Duodenal mucosa (tissue), 2 donors: ENCODE measurements around the gene SLITRK3.

ENCODE experiments used
- H3K27ac ChIP-seq: one replicate; pipeline ENCODE4 v1.7.0; 2013; ENCODE audit warnings: low read depth, low read length
- H3K27me3 ChIP-seq, 2 donors: one replicate each; pipeline ENCODE4 v1.7.0; 2013; ENCODE audit warnings: low read length in 2 of 2, control low read depth in 1 of 2; ENCODE audit not compliant: insufficient read depth in 2 of 2, control insufficient read depth in 1 of 2
- H3K36me3 ChIP-seq, 2 donors: one replicate each; pipeline ENCODE4 v1.7.0; 2013; ENCODE audit warnings: low read length in 2 of 2, control low read depth in 1 of 2; ENCODE audit not compliant: insufficient read depth in 2 of 2, control insufficient read depth in 1 of 2
- H3K4me1 ChIP-seq, 2 donors: one replicate each; pipeline ENCODE4 v1.7.0; 2013; ENCODE audit warnings: low read length in 2 of 2, control low read depth in 1 of 2; ENCODE audit not compliant: insufficient read depth in 2 of 2, control insufficient read depth in 1 of 2
- H3K4me3 ChIP-seq, 2 donors: one replicate each; pipeline ENCODE4 v1.7.0; 2013; ENCODE audit warnings: low read length in 2 of 2, low read depth in 1 of 2
- H3K9ac ChIP-seq, 2 donors: one replicate each; pipeline ENCODE4 v1.7.0; 2013; ENCODE audit warnings: low read length in 2 of 2, low read depth in 1 of 2
- H3K9me3 ChIP-seq, 2 donors: one replicate each; pipeline ENCODE4 v1.7.0; 2013; ENCODE audit warnings: low read length in 2 of 2, control low read depth in 1 of 2; ENCODE audit not compliant: control insufficient read depth in 1 of 2

The SLITRK3 gene

GRCh38 chr3:165192610-165193192 is 3.5 kb downstream of the SLITRK3 start:
- H3K4me1 ChIP-seq = peaks cover 20 to 27% of the 10 kb centered on the region in 2 donors
- no peak overlapping the region for H3K9ac ChIP-seq
- peaks cover 53 to 65% of the 10 kb centered on the region in 2 donors for H3K27me3 ChIP-seq
- no peak overlapping the region for H3K27ac ChIP-seq
- H3K36me3 ChIP-seq = no peaks in the 10 kb centered on the region
- no peaks in the 10 kb centered on the region for H3K9me3 ChIP-seq
- no peak overlapping the region for H3K4me3 ChIP-seq

GRCh38 chr3:165191491-165191890 is 4.7 kb downstream of the SLITRK3 start:
- H3K27ac ChIP-seq = no peak overlapping the region
- H3K9ac ChIP-seq = no peak overlapping the region

GRCh38 chr3:165188452-165188851 is 7.7 kb downstream of the SLITRK3 start:
- H3K4me3 ChIP-seq = no peak overlapping the region
- no peak overlapping the region for H3K9ac ChIP-seq
- H3K4me1 ChIP-seq = peaks cover 0 to 2% of the 10 kb centered on the region in 2 donors
- no peak overlapping the region for H3K27ac ChIP-seq
- peaks cover 19 to 24% of the 10 kb centered on the region in 2 donors for H3K27me3 ChIP-seq
- no peaks in the 10 kb centered on the region for H3K36me3 ChIP-seq
- no peaks in the 10 kb centered on the region for H3K9me3 ChIP-seq

More at GRCh38 chr3:165191491-165191890, 4.7 kb downstream of the SLITRK3 start:
- peaks cover 16 to 19% of the 10 kb centered on the region in 2 donors for H3K4me1 ChIP-seq
- H3K9me3 ChIP-seq = no peaks in the 10 kb centered on the region
- peaks cover 45 to 53% of the 10 kb centered on the region in 2 donors for H3K27me3 ChIP-seq
- H3K36me3 ChIP-seq = no peaks in the 10 kb centered on the region
- H3K4me3 ChIP-seq = no peak overlapping the region

GRCh38 chr3:165185707-165186327 is 10.4 kb downstream of the SLITRK3 start:
- Histone ChIP-seq H3K27ac (no peak overlapping the region), H3K9ac (no peak overlapping the region), H3K27me3 (peaks cover 0 to 2% of the 10 kb centered on the region in 2 donors), H3K36me3 (no peaks in the 10 kb centered on the region), H3K4me1 (no peaks in the 10 kb centered on the region), H3K9me3 (no peaks in the 10 kb centered on the region), H3K4me3 (no peak overlapping the region)

- no peak overlapping the region for H3K4me3 ChIP-seq
- no peaks in the 10 kb centered on the region for H3K4me1 ChIP-seq
- no peaks in the 10 kb centered on the region for H3K36me3 ChIP-seq
- no peaks in the 10 kb centered on the region for H3K9me3 ChIP-seq
- no peak overlapping the region for H3K9ac ChIP-seq
- no peak overlapping the region for H3K27ac ChIP-seq
- no peaks in the 10 kb centered on the region for H3K27me3 ChIP-seq
Measured at GRCh38 chr3:165181556-165181955, 14.6 kb downstream of the SLITRK3 start.

GRCh38 chr3:165170236-165170635 is 25.9 kb downstream of the SLITRK3 start:
- Histone ChIP-seq H3K27me3 (no peaks in the 10 kb centered on the region), H3K9ac (no peak overlapping the region), H3K27ac (no peak overlapping the region), H3K36me3 (no peaks in the 10 kb centered on the region), H3K4me1 (no peaks in the 10 kb centered on the region), H3K9me3 (no peaks in the 10 kb centered on the region), H3K4me3 (no peak overlapping the region)

GRCh38 chr3:165169368-165169767 is 26.8 kb downstream of the SLITRK3 start:
- no peaks in the 10 kb centered on the region for H3K4me1 ChIP-seq
- H3K36me3 ChIP-seq = no peaks in the 10 kb centered on the region
- no peaks in the 10 kb centered on the region for H3K9me3 ChIP-seq
- no peak overlapping the region for H3K27ac ChIP-seq
- H3K9ac ChIP-seq = no peak overlapping the region
- no peak overlapping the region for H3K4me3 ChIP-seq
- no peaks in the 10 kb centered on the region for H3K27me3 ChIP-seq

GRCh38 chr3:165162883-165163282 is 33.3 kb downstream of the SLITRK3 start:
- Histone ChIP-seq H3K36me3 (no peaks in the 10 kb centered on the region), H3K27ac (no peak overlapping the region), H3K4me3 (no peak overlapping the region), H3K9ac (no peak overlapping the region), H3K4me1 (peaks cover 0 to 10% of the 10 kb centered on the region in 2 donors), H3K27me3 (no peaks in the 10 kb centered on the region), H3K9me3 (no peaks in the 10 kb centered on the region)

GRCh38 chr3:165159760-165160421 is 36.3 kb downstream of the SLITRK3 start:
- Histone ChIP-seq H3K36me3 (no peaks in the 10 kb centered on the region), H3K9me3 (no peaks in the 10 kb centered on the region), H3K9ac (no peak overlapping the region), H3K27me3 (no peaks in the 10 kb centered on the region), H3K27ac (no peak overlapping the region), H3K4me3 (no peak overlapping the region), H3K4me1 (peaks cover 0 to 10% of the 10 kb centered on the region in 2 donors)

GRCh38 chr3:165158011-165158410 is 38.2 kb downstream of the SLITRK3 start:
- Histone ChIP-seq H3K4me3 (no peak overlapping the region), H3K27ac (no peak overlapping the region), H3K4me1 (peaks cover 0 to 10% of the 10 kb centered on the region in 2 donors), H3K36me3 (no peaks in the 10 kb centered on the region), H3K9ac (no peak overlapping the region), H3K9me3 (no peaks in the 10 kb centered on the region), H3K27me3 (no peaks in the 10 kb centered on the region)
